ENCODE results near the gene CHRM2. TPM values are rescaled to one million over a fixed set of nuclear protein-coding genes. Genes with fewer than 3 reads are reported as not detected.

The CHRM2 gene
- total and polyA plus RNA-seq, 7 donors: under 0.01 to 121 (median 97.3) TPM; not detected in 1

GRCh38 chr7:136956232-136956631 lies 87.8 kb downstream of the CHRM2 start:
- intact Hi-C loops (cut with DNase I): no loop called here
- WGBS, 2 donors: 82 to 83% methylated on average over 1 of the region's 1 CpG
- Histone ChIP-seq H3K9me3 (no peaks in the 10 kb centered on the region), H3K27me3 (no peaks in the 10 kb centered on the region), H3K36me3 (no peaks in the 10 kb centered on the region), H3K27ac (peak overlapping the region in 3 of 4 donors; percentile 29 to 70 (median 68)), H3K4me1 (peaks cover 0 to 54% (median 34%) of the 10 kb centered on the region in 4 donors), H3K4me3 (no peak overlapping the region)
- TF ChIP-seq POLR2AphosphoS5 (IDR thresholded peaks at IDR 0.05): no peak
- TF ChIP-seq EP300 (IDR thresholded peaks at IDR 0.05): no peak
- TF ChIP-seq CTCF (IDR thresholded peaks at IDR 0.05): no peak
- no peak for TF ChIP-seq POLR2A (IDR thresholded peaks at IDR 0.05)
- no peak for DNase-seq

- 86 to 87% methylated on average over 3 of the region's 3 CpGs for WGBS, 2 donors
Measured at GRCh38 chr7:136956671-136957070, 88.2 kb downstream of the CHRM2 start.

GRCh38 chr7:136957391-136957790 lies 88.9 kb downstream of the CHRM2 start:
- peak overlapping the region in 3 of 4 donors; percentile 29 to 70 (median 68) for H3K27ac ChIP-seq
- H3K27me3 ChIP-seq: no peaks in the 10 kb centered on the region
- TF ChIP-seq CTCF (IDR thresholded peaks at IDR 0.05): no peak
- no peak for TF ChIP-seq POLR2A (IDR thresholded peaks at IDR 0.05)
- TF ChIP-seq POLR2AphosphoS5 (IDR thresholded peaks at IDR 0.05): no peak
- no peak for TF ChIP-seq EP300 (IDR thresholded peaks at IDR 0.05)
- H3K4me1 ChIP-seq: peaks cover 0 to 53% (median 37%) of the 10 kb centered on the region in 4 donors
- DNase-seq: no peak
- no peaks in the 10 kb centered on the region for H3K36me3 ChIP-seq
- intact Hi-C loops (cut with DNase I): no loop called here
- H3K9me3 ChIP-seq: no peaks in the 10 kb centered on the region
- 53 to 68% methylated on average over 2 of the region's 2 CpGs for WGBS, 2 donors
- H3K4me3 ChIP-seq: no peak overlapping the region

More at GRCh38 chr7:136956671-136957070, 88.2 kb downstream of the CHRM2 start:
- Histone ChIP-seq H3K27ac (peak overlapping the region in 3 of 4 donors; percentile 29 to 70 (median 68)), H3K27me3 (no peaks in the 10 kb centered on the region), H3K36me3 (no peaks in the 10 kb centered on the region), H3K9me3 (no peaks in the 10 kb centered on the region), H3K4me3 (no peak overlapping the region), H3K4me1 (peaks cover 0 to 52% (median 34%) of the 10 kb centered on the region in 4 donors)
- TF ChIP-seq POLR2AphosphoS5 (IDR thresholded peaks at IDR 0.05) (peak in 1 of 4 donors; percentile 18), EP300 (IDR thresholded peaks at IDR 0.05) (no peak)
- intact Hi-C loops (cut with DNase I): no loop called here
- no peak for DNase-seq

GRCh38 chr7:136958016-136958415 lies 89.6 kb downstream of the CHRM2 start:
- Histone ChIP-seq H3K9me3 (no peaks in the 10 kb centered on the region), H3K27me3 (no peaks in the 10 kb centered on the region), H3K4me3 (no peak overlapping the region), H3K27ac (peak overlapping the region in 2 of 4 donors; percentile 68 to 70), H3K36me3 (no peaks in the 10 kb centered on the region), H3K4me1 (peaks cover 0 to 59% (median 43%) of the 10 kb centered on the region in 4 donors)
- no peak for DNase-seq
- intact Hi-C loops (cut with DNase I): no loop called here
- TF ChIP-seq EP300 (IDR thresholded peaks at IDR 0.05): no peak
- no peak for TF ChIP-seq POLR2AphosphoS5 (IDR thresholded peaks at IDR 0.05)
- TF ChIP-seq CTCF (IDR thresholded peaks at IDR 0.05): no peak
- WGBS, 2 donors: 83 to 88% methylated on average over 2 of the region's 2 CpGs

GRCh38 chr7:136964347-136964746 lies 95.9 kb downstream of the CHRM2 start:
- 19 to 57% methylated on average over 1 of the region's 1 CpG for WGBS, 2 donors
- Histone ChIP-seq H3K4me3 (no peak overlapping the region), H3K27me3 (no peaks in the 10 kb centered on the region), H3K4me1 (peaks cover 0 to 63% (median 44%) of the 10 kb centered on the region in 4 donors), H3K27ac (peak overlapping the region in 3 of 4 donors; percentile 64 to 70 (median 65)), H3K36me3 (no peaks in the 10 kb centered on the region), H3K9me3 (no peaks in the 10 kb centered on the region)
- intact Hi-C loops (cut with DNase I): loop anchor here (10.0 kb wide), 1 partner anchor 180 kb away; no protein-coding TSS in a partner anchor
- no peak for DNase-seq
- peak in 3 of 4 donors; percentile 22 to 77 (median 47) for TF ChIP-seq EP300 (IDR thresholded peaks at IDR 0.05)
- peak; percentile 37 to 85 (median 76) for TF ChIP-seq POLR2AphosphoS5 (IDR thresholded peaks at IDR 0.05)
- TF ChIP-seq POLR2A (IDR thresholded peaks at IDR 0.05): no peak

All from sigmoid colon (tissue), 7 donors.